Right cardiac atrium (tissue), 5 donors: ENCODE measurements around the gene SNX11. TPM values are rescaled to one million over a fixed set of nuclear protein-coding genes. Genes with fewer than 3 reads are reported as not detected.
"Not testable (repeated sequence)": the region's sequence is repeated elsewhere in the genome, so short reads cannot be mapped to it uniquely, and the experiment has no call there.

Experiments used
- ATAC-seq, 2 donors: fragments of 200-7000 bp; cut with Tn5 transposase; one replicate each; pipeline versions ENCODE4 v1.8.0 to v1.9.1; 2020; ENCODE audit warnings: moderate library complexity in 2 of 2, mild to moderate bottlenecking in 1 of 2
- DNase-seq, 3 donors: peaks; one replicate each; pipeline ENCODE4 v3.0.0-alpha.2; 2020
- H3K27ac ChIP-seq: one replicate; pipeline ENCODE4 v1.5.1; 2013; ENCODE audit warnings: mild to moderate bottlenecking, low read length, control low read depth, moderate library complexity
- H3K27me3 ChIP-seq: one replicate; pipeline ENCODE4 v1.6.1; 2013; ENCODE audit not compliant: control insufficient read depth, insufficient read depth
- H3K4me1 ChIP-seq: one replicate; pipeline ENCODE4 v1.6.1; 2013; ENCODE audit warnings: low read length; ENCODE audit not compliant: control insufficient read depth, insufficient read depth
- H3K4me3 ChIP-seq: one replicate; pipeline ENCODE4 v1.5.1; 2013; ENCODE audit warnings: low read length, control low read depth
- H3K9me3 ChIP-seq: one replicate; pipeline ENCODE4 v1.6.1; 2013; ENCODE audit warnings: low read length; ENCODE audit not compliant: control insufficient read depth
- WGBS: extraction: QIAGEN DNeasy Blood & Tissue Kit; methylation state at CpG from one replicate; pipeline ENCODE4 v1.1.7; 2013; 5-methylcytosine and 5-hydroxymethylcytosine counted together
- intact Hi-C, 4 donors: fragments of 100-400 bp; cut with DNase I; formaldehyde crosslinking; loops; one replicate each; pipeline versions ENCODE4 v1.11.0 to v1.14.0; 2022 to 2023
- polyA plus RNA-seq: library from polyadenylated mRNA; stranded (reverse); fragments of 200-250 nt; gene quantifications from one replicate; pipeline ENCODE4 v1.2.3, GENCODE V29; 2013
- total RNA-seq, 4 donors: library from RNA; stranded (reverse); fragmentation: NEBNext Ultra II Directional; extraction: Animal tissue kit (Norgen Biotek cat#: 25700); gene quantifications; one replicate each; pipeline ENCODE4 v1.2.1, GENCODE V29; 2021
- donor health status: healthy with polysubstance abuse.
- donor health status: DM: no; HTN: yes; CAD: no.
- donor health status: DM: no; HTN: no; CAD: no.
- donor health status: DM: no; HTN: yes; CAD: no; lungs with severe emphysema.
- donor health status: DM: yes; HTN: yes; CAD: no.

Gene SNX11
- total and polyA plus RNA-seq, 5 donors, result 7.5 to 16.6 (median 12.7) TPM

DNA sequence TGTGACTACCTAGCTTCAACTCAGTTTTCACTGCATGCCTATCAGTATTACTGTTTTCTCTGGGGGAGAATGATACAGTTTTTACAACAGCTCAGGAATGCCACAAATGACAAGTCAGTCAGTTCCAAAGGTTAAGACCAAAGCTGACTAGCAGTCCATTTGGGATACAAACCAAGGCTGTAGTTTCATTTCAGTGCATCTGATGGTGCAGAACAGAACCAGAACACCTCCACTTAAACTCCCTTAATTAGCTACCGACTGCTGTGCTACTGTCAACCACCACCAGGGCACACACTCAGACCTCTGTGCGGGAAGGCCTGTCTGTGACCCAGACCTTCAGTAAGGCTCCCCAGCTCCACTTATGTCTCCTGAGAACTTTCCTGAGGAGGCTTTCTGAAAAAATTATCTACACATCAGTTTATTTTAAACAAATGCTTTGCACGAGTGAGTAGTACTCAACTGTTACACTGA is 39.0 kb upstream of the SNX11 start:
- Histone ChIP-seq H3K27ac (peak overlapping the region; percentile 35), H3K4me1 (peaks cover 8% of the 10 kb centered on the region), H3K4me3 (no peak overlapping the region), H3K9me3 (no peaks in the 10 kb centered on the region), H3K27me3 (no peaks in the 10 kb centered on the region)
- intact Hi-C loops, result no loop called here
- no peak for ATAC-seq
- 64% methylated on average over 3 of the region's 3 CpGs for WGBS
- DNase-seq, result no peak

DNA sequence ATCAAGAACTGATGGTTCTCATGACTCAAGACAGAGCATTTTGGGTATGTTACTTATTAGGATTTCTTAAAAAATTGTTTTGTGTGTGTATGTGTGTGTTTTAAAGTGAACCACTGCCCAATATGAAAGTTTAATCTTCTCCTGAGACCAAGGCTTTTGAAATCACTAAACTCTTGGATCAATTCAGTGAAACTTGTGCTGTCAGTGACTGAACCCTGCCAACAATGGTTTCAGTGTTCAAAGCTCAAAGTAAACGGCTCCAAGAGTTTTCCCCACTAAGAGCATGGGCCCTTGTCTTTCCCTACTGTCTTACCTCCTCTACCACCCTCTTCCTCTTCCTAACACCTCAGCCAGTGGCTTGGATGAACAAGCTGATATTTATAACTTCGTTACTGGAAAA is 37.4 kb upstream of the SNX11 start:
- no peak for DNase-seq
- 32% methylated on average over 2 of the region's 2 CpGs for WGBS
- no peak for ATAC-seq
- intact Hi-C loops, result loop anchor here in 1 of 4 donors (5.0 kb wide), 1 partner anchor 43 kb away; no protein-coding TSS in a partner anchor
- Histone ChIP-seq H3K4me3 (no peak overlapping the region), H3K27ac (no peak overlapping the region), H3K27me3 (no peaks in the 10 kb centered on the region), H3K9me3 (no peaks in the 10 kb centered on the region), H3K4me1 (no peaks in the 10 kb centered on the region)

DNA sequence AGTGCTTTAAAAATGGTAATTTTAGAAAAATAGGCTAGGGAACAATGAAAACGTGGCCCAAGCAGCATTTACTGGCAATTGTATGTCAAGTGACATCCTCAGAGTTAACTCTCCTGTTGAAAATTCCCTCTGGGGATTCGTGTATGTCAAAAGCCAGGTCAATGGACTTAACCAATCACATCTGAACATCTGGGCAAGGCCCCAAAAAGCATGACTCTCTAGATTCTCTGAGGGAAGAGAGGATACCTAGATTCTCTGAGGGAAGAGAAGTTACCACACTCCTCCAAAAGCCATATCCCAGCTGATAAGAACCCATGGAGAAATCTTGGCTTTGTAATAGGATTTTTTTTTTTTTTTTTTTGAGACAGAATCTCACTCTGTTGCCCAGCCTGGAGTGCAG is 35.9 kb upstream of the SNX11 start:
- intact Hi-C loops, result loop anchor here in 1 of 4 donors (5.0 kb wide), 1 partner anchor 44 kb away; no protein-coding TSS in a partner anchor
- no peak for ATAC-seq
- no peak for DNase-seq
- H3K4me3 ChIP-seq, result no peak overlapping the region
- no peaks in the 10 kb centered on the region for H3K27me3 ChIP-seq
- no peaks in the 10 kb centered on the region for H3K9me3 ChIP-seq
- H3K27ac ChIP-seq, result no peak overlapping the region
- 66% methylated on average over 2 of the region's 2 CpGs for WGBS
- H3K4me1 ChIP-seq, result no peaks in the 10 kb centered on the region

DNA sequence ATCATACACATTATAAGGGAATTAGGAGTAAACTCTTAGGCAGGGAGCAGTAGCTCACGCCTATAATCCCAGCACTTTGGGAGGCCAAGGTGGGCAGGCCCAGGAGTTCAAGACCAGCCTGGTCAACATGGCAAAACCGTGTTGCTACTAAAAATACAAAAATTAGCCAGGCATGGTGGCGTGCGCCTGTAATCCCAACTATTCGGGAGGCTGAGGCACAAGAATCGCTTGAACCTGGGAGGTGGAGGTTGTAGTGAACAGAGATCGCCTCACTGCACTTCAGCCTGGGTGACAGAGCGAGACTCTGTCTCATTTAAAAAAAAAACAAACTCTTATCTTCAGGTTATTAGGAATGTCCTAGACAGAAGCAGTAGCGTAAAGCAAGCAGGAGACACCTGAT is 34.8 kb upstream of the SNX11 start:
- not testable (repeated sequence) for H3K27me3 ChIP-seq, H3K4me3 ChIP-seq, H3K9me3 ChIP-seq, DNase-seq, ATAC-seq, H3K27ac ChIP-seq, H3K4me1 ChIP-seq
- intact Hi-C loops, result loop anchor here in 2 of 4 donors (1.0 to 5.0 kb wide), 2 partner anchors 46 to 47 kb away; no protein-coding TSS in a partner anchor
- WGBS, result 93% methylated on average over 9 of the region's 9 CpGs

DNA sequence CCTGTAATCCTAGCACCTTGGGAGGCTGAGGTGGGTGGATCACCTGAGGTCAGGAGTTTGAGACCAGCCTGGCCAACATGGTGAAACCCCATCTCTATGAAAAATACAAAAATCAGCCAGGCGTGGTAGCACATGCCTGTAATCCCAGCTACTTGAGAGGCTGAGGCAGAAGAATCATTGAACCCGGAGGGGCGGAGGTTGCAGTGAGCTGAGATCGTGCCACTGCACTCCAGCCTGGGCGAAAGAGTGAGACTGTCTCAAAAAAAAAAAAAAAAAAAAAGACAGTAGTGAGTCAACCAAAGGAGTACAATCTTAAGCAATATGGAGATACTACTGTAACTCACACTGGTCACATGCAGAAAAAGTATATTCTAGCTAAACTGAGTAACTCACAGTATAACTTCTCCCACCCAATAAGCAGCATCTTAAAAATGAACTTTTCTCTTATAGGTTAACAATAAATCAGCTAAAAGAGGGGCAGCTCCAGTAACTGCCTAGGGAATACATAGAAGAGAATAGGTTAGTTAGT is 33.9 kb upstream of the SNX11 start:
- not testable (repeated sequence) for DNase-seq, H3K4me3 ChIP-seq, H3K4me1 ChIP-seq, H3K27me3 ChIP-seq, ATAC-seq, H3K27ac ChIP-seq, H3K9me3 ChIP-seq
- 89% methylated on average over 5 of the region's 5 CpGs for WGBS
- intact Hi-C loops, result loop anchor here in 2 of 4 donors (1.0 to 5.0 kb wide), 2 partner anchors 46 to 47 kb away; no protein-coding TSS in a partner anchor

DNA sequence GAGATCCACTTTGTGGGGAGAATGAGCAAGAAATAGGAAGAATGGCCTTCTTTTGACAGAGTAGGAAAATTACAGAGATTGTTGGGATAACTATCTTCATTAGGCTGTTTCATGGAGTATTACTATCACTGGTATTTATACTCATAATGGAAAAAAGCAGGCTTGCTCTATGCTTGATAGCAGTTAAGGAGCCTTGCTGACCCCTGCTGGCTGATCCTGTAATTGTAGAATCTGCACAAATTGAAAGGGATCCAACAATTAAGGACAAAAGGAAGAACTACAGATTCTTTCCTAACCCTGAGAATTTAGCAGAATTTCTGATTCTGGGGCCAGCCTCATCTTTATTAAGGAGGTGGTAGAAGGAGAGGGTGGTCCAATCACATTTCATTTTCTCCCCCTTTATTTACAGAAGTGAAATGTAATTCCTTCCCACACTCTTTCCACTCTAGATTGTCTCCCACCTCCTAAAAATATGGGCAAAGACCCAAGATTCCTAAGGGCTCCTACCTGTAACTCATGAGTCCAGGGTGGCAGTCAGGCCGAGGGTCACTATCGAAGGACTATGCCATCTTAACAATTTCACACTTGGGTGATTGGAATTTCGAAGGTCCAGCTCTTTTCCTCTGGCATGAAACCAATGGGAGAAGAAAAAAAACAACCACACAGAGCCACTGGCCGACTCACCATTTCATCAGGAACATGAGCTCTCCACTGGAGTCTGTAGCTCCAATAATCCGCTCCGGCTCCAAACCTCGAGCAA is 33.1 kb upstream of the SNX11 start:
- 58% methylated on average over 7 of the region's 7 CpGs for WGBS
- H3K9me3 ChIP-seq, result no peaks in the 10 kb centered on the region
- intact Hi-C loops, result loop anchor here in 3 of 4 donors (1.0 to 5.0 kb wide), 2 partner anchors 47 to 48 kb away; no protein-coding TSS in a partner anchor
- no peak overlapping the region for H3K27ac ChIP-seq
- no peak overlapping the region for H3K4me3 ChIP-seq
- DNase-seq (peak; percentile 73 to 88 (median 75)), ATAC-seq (peak; percentile 85 to 86)
- H3K4me1 ChIP-seq, result no peaks in the 10 kb centered on the region
- no peaks in the 10 kb centered on the region for H3K27me3 ChIP-seq

DNA sequence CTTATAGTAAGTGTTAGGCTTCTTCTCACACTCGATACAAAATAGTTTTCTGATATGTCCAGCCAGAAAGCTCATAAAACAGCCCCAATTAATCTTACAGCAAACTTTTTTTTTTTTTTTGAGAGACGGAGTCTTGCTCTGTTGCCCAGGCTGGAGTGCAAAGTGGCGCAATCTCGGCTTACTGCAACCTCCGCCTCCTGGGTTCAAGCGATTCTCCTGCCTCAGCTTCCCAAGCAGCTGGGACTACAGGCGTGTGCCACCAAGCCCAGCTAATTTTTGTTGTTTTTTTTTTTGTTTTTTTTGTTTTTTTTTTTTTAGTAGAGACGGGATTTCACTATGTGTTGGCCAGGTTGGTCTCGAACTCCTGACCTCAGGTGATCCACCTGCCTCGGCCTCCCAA is 30.4 kb upstream of the SNX11 start:
- ATAC-seq, result not testable (repeated sequence)
- WGBS, result 91% methylated on average over 10 of the region's 10 CpGs

DNA sequence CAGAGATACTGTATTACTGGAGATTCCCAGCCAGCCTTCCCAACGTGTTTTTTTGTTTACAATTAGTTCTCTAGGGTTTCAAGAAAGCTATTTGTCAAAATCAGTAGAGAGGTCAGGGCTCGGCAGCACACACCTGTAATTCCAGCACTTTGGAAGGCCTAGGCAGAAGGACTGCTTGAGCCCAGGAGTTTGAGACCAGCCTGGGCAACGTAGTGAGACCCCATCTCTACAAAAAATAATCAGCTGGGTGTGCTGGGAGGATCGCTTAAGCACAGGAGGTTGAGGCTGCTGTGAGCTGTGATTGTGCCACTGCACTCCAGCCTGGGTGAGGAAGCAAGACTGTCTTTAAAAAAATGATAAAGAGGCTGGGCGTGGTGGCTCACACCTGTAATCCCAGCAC is 25.7 kb upstream of the SNX11 start:
- H3K27ac ChIP-seq, result no peak overlapping the region
- DNase-seq (no peak), ATAC-seq (no peak)
- H3K4me3 ChIP-seq, result no peak overlapping the region
- no peaks in the 10 kb centered on the region for H3K27me3 ChIP-seq
- peaks cover 5% of the 10 kb centered on the region for H3K4me1 ChIP-seq
- H3K9me3 ChIP-seq, result no peaks in the 10 kb centered on the region
- 81% methylated on average over 5 of the region's 5 CpGs for WGBS
- intact Hi-C loops, result loop anchor here in 1 of 4 donors (5.0 kb wide), 1 partner anchor 45 kb away; no protein-coding TSS in a partner anchor

More for the DNA sequence above, 30.4 kb upstream of the SNX11 start:
- H3K4me3 ChIP-seq, H3K27ac ChIP-seq, H3K27me3 ChIP-seq, H3K9me3 ChIP-seq, H3K4me1 ChIP-seq, DNase-seq: not testable (repeated sequence)
- intact Hi-C loops, result loop anchor here in 1 of 4 donors (5.0 kb wide), 1 partner anchor 50 kb away; no protein-coding TSS in a partner anchor

DNA sequence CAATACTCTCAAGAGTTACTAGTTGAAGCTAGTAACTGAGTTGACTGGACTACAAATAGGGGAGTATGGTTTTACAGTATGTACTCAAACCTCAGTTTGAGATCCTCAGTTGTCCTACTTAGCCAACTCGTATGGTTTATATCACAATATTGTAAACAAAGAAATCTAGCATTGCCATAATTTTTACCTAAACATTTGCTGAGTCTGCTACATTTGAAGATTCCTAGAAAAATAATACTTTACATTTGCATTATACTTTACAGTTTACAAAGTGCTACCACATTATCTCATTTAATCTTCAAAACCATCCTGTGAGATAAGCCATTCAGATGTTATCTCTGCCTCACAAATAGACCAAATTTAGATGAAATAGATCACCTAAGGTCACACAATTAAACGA is 22.6 kb upstream of the SNX11 start:
- WGBS, result 54% methylated on average over 2 of the region's 2 CpGs
- no peaks in the 10 kb centered on the region for H3K9me3 ChIP-seq
- H3K4me1 ChIP-seq, result peaks cover 5% of the 10 kb centered on the region
- H3K27ac ChIP-seq, result no peak overlapping the region
- H3K27me3 ChIP-seq, result no peaks in the 10 kb centered on the region
- H3K4me3 ChIP-seq, result no peak overlapping the region
- ATAC-seq, result no peak
- DNase-seq, result no peak
- intact Hi-C loops, result loop anchor here in 1 of 4 donors (5.0 kb wide), 1 partner anchor 42 kb away; no protein-coding TSS in a partner anchor

DNA sequence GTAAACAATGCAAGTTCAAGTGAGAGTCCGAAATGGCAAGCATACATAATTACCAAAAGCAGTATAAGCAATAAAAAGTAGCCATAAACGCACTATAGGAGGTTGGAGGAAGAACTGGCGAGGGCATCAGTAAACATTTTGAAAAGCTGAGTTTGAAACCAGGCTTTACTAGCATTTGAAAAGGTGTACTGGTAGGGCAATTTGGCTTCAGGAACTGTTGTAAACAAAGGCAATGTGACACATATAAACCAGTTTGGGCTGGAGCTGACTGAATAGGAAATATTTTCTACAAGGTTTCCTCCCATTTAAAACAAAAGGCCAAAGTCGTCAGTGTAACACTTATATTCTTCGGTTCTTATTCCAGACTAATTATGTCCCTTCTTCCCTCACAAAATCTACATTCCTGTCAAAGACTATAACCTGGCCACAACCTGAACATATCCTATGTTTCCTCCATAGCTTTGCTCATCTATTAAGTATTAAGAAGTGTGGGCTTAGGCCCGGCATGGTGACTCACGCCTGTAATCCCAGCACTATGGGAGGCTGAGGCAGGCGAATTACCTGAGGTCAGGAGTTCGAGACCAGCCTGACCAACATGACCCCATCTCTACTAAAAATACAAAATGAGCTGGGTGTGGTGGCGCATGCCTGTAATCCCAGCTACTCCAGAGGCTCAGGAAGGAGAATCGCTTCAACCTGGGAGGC is 14.1 kb upstream of the SNX11 start:
- intact Hi-C loops, result no loop called here
- DNase-seq (no peak), ATAC-seq (no peak)
- no peaks in the 10 kb centered on the region for H3K4me1 ChIP-seq
- WGBS, result 89% methylated on average over 11 of the region's 11 CpGs
- no peaks in the 10 kb centered on the region for H3K27me3 ChIP-seq
- H3K4me3 ChIP-seq, result no peak overlapping the region
- H3K9me3 ChIP-seq, result no peaks in the 10 kb centered on the region
- no peak overlapping the region for H3K27ac ChIP-seq

DNA sequence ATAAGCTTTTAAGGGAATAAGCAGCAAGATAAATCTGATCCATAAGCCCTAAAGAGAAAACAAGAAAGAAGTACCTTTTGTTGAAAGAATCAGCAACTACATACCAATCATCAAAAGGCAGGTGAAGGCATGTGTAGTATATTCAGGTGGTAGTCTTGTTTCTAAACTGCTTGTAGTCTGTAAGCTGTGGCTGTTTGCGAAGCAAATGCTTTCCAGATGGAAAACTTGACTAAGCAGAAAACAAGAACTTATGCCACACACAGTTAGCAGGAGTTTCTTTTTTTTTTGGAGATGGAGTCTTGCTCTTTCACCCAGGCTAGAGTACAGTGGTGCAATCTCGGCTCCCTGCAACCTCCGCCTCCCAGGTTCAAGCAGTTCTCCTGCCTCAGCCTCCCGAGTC is 12.0 kb upstream of the SNX11 start:
- Histone ChIP-seq H3K4me3 (no peak overlapping the region), H3K4me1 (no peaks in the 10 kb centered on the region), H3K27me3 (no peaks in the 10 kb centered on the region), H3K27ac (no peak overlapping the region), H3K9me3 (no peaks in the 10 kb centered on the region)
- DNase-seq (no peak), ATAC-seq (no peak)
- 88% methylated on average over 4 of the region's 4 CpGs for WGBS
- intact Hi-C loops, result no loop called here
